VCaP (cell line): ENCODE data around the gene XIRP2.
"Not testable (repeated sequence)": the region's sequence is repeated elsewhere in the genome, so short reads cannot be mapped to it uniquely, and the experiment has no call there.

ENCODE experiments used
- H3K27ac ChIP-seq: fragments of 450-650 bp; 2 replicates; pipeline ENCODE4 v1.5.1; 2017
- TF ChIP-seq, protein P1 (sequence below): fragments of 450-650 bp; conservative IDR thresholded peaks from 2 replicates; pipeline ENCODE4 v1.5.1; 2017; ENCODE audit warnings: mild to moderate bottlenecking, moderate library complexity

XIRP2 gene

DNA sequence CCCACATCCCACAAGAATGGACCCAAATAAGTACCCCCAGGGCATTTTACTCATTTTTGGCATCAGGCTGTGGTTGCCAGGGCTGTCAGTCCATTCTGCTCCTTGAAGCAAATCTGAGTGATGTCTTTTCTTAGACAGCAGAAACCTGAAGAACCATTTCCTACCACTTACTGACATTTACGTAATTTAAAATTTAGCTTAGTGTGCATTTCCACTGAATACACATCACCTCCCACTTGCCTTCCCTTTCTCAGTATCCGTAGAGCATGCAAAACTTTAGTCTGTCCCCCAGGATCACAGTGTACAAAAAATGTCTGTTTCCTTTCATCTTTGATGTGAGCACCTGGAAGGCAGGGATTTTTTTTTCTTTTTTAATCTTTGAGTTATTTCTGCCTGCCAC is 130.3 kb downstream of the XIRP2 start:
- TF ChIP-seq, protein P1, sequence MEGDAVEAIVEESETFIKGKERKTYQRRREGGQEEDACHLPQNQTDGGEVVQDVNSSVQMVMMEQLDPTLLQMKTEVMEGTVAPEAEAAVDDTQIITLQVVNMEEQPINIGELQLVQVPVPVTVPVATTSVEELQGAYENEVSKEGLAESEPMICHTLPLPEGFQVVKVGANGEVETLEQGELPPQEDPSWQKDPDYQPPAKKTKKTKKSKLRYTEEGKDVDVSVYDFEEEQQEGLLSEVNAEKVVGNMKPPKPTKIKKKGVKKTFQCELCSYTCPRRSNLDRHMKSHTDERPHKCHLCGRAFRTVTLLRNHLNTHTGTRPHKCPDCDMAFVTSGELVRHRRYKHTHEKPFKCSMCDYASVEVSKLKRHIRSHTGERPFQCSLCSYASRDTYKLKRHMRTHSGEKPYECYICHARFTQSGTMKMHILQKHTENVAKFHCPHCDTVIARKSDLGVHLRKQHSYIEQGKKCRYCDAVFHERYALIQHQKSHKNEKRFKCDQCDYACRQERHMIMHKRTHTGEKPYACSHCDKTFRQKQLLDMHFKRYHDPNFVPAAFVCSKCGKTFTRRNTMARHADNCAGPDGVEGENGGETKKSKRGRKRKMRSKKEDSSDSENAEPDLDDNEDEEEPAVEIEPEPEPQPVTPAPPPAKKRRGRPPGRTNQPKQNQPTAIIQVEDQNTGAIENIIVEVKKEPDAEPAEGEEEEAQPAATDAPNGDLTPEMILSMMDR, result no peak
- H3K27ac ChIP-seq, result no peak overlapping the region

- no peak overlapping the region for H3K27ac ChIP-seq
- TF ChIP-seq, protein P1, result no peak
These were observed 140.2 kb downstream of the XIRP2 start for GRCh38 chr2:167028503-167028902.

DNA sequence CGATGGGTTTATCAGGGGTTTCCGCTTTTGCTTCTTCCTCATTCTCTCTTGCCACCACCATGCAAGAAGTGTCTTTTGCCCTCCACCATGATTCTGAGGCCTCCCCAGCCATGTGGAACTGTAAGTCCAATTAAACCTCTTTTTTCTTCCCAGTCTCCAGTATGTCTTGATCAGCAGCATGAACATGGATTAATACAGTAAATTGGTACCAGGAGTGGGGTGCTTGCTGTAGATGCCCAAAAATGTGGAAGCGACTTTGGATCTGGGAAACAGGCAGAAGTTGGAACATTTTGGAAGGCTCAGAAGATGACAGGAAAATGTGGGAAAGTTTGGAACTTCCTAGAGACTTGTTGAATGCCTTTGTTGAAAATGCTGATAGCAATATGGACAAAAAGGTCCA is 146.7 kb downstream of the XIRP2 start:
- H3K27ac ChIP-seq, result not testable (repeated sequence)

- TF ChIP-seq, protein P1, result no peak
These were observed 160.5 kb downstream of the XIRP2 start for GRCh38 chr2:167048829-167049228.

DNA sequence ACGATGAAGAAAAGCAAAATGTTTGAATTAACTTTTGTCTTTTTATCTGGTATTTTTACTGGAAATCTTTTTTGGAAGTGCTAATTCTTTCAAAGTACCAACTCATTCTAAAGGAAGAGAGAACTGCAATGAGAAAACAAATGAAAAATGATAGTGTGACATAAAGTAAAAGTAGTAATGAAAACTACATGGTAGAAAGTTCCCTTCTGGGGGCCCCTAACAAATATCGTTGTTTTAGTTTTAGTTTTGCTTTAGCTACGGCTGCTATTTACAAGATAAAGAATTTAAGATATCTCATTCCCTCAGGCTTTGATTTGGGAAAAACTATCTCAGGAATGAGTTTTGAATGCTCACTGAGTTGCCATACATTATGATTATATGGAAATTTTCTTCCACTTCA is 161.4 kb downstream of the XIRP2 start:
- H3K27ac ChIP-seq, result no peak overlapping the region
- TF ChIP-seq, protein P1, result no peak

More at GRCh38 chr2:167048829-167049228, 160.5 kb downstream of the XIRP2 start:
- no peak overlapping the region for H3K27ac ChIP-seq

- H3K27ac ChIP-seq, result no peak overlapping the region
- TF ChIP-seq, protein P1, result no peak
These were observed 164.5 kb downstream of the XIRP2 start for GRCh38 chr2:167052825-167053224.

DNA sequence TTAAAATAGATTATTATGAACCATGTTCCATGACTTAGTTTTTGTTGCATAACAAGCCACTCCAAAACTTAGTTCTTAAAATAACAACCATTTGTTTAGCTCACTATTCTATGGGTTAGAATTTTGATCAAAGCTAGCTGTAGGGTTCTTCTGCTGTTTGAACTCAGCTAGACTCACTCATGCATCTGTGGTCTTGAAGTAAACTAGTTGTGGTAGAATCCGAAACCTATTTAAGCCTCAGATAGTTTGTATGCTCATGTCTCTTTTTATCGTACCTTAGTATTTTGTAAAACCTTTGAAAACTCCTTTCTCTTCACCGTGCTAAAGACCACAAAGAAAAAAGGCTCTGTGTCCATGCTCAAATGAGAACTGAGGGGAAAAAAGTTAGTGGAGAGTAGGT is 166.6 kb downstream of the XIRP2 start:
- no peak overlapping the region for H3K27ac ChIP-seq
- TF ChIP-seq, protein P1, result no peak

DNA sequence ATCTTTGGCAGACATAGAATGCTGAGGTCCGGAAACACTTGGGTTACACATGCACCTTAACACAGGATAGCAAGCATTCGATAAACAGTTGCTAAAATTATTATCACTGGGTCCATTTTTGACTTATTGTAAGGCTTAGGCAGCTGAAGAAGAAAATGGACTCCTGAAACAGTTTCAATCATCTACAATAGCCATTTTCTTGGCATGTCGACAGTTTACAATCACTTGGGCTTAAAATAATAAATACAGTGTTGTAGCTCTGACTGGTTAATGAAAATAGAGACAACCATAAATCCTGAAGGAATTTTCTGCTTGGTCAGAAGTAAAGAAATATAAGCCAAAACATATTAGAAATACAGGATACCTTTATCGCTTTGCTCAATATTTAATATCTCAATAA is 169.2 kb downstream of the XIRP2 start:
- TF ChIP-seq, protein P1, result no peak

More for the DNA sequence above, 169.2 kb downstream of the XIRP2 start:
- no peak overlapping the region for H3K27ac ChIP-seq
